Measurements from ENCODE around the gene PRDM2.

DNA sequence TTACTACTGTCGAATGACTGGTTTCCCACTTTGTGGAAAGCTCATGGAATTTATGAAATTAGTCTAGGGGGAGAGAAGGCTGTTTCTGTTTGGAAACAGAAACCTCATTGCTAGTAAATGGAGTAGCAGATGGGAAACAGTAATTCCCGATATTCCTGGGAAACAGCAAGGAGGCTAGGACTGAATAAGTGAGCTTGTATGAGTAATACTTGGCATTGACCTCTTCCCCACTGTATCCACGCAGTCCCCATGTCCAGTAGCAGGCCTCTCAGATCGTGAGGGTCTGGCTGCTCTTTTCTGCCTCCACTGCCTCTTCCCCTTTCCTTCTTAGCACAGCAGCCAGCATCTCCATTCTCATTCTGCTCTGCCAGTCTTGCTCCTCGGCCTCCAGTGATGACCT is 75.5 kb downstream of the PRDM2 start:
- TF ChIP-seq, protein P1, sequence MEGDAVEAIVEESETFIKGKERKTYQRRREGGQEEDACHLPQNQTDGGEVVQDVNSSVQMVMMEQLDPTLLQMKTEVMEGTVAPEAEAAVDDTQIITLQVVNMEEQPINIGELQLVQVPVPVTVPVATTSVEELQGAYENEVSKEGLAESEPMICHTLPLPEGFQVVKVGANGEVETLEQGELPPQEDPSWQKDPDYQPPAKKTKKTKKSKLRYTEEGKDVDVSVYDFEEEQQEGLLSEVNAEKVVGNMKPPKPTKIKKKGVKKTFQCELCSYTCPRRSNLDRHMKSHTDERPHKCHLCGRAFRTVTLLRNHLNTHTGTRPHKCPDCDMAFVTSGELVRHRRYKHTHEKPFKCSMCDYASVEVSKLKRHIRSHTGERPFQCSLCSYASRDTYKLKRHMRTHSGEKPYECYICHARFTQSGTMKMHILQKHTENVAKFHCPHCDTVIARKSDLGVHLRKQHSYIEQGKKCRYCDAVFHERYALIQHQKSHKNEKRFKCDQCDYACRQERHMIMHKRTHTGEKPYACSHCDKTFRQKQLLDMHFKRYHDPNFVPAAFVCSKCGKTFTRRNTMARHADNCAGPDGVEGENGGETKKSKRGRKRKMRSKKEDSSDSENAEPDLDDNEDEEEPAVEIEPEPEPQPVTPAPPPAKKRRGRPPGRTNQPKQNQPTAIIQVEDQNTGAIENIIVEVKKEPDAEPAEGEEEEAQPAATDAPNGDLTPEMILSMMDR (IDR thresholded peaks at IDR 0.05): no peak
- no peak for TF ChIP-seq POLR2A (IDR thresholded peaks at IDR 0.05)

All from heart left ventricle (tissue), 13 donors.